ENCODE measurements around the gene LCP2.

LCP2 gene

DNA sequence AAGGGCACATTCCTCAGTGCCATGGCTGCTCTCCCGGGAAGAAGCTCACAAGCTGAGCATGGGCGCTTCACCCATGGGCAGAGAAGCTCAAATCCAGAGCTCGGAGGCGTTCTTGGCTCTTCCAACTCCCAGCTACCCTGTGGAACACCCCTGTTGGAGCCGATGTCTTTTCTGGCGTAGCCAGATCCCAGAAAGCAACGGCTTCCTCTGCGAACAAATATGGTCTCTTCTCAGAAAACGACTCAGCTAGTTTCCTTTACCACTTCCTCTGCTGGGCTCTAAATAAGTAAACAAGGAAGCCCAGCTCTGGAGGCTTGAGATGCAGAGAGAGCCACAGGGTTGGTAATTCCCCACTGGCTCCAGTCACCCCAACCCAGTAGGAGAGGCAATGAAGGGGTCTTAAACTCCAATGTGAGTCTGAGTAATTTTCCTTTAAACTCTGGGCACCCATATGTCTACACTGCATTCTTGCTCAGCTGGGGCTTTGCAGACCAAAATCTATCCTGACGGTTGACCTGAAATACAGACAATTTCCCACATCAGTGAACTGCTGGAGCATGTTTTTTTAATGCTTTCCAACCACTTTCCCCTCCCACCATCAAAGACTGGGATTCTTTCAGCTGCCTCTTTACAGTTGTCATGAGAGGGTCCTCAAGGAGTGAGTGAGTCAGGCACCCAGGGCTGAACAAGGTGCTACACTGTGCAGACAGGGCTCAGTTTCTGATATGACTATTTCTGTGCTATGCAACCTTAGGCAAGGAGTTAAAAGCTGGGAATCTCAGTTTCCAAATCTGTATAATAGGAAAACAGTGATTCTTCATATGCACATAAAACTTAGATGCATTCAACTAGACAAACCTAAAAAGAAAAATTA, at the start of gene LCP2:
LCP2 (minus strand) TSS at position 189 of the 874 bp plus-strand sequence; CDS start at position 23, 166 bp downstream.
- no peak within 1 kb of the TSS for H2AFZ ChIP-seq (ENCODE audit: low read length, unreplicated experiment)
- no peaks in the 10 kb centered on the region for H3K36me3 ChIP-seq (ENCODE audit: insufficient read depth, low read length)
- H3K79me2 ChIP-seq (ENCODE audit: control insufficient read depth, insufficient read depth, low read length, unreplicated experiment), result no peaks in the 10 kb centered on the region
- no peaks in the 10 kb centered on the region for H3K4me1 ChIP-seq (ENCODE audit: control insufficient read depth, insufficient read depth, low read length, unreplicated experiment)
- no peak within 1 kb of the TSS for H3K27ac ChIP-seq (ENCODE audit: low read depth, low read length)
- no peak within 1 kb of the TSS for H3K4me3 ChIP-seq (ENCODE audit: low read depth, low read length)
- H3K27me3 ChIP-seq (ENCODE audit: insufficient read depth, low read length), result peaks cover 54% of the 10 kb centered on the region

DNA sequence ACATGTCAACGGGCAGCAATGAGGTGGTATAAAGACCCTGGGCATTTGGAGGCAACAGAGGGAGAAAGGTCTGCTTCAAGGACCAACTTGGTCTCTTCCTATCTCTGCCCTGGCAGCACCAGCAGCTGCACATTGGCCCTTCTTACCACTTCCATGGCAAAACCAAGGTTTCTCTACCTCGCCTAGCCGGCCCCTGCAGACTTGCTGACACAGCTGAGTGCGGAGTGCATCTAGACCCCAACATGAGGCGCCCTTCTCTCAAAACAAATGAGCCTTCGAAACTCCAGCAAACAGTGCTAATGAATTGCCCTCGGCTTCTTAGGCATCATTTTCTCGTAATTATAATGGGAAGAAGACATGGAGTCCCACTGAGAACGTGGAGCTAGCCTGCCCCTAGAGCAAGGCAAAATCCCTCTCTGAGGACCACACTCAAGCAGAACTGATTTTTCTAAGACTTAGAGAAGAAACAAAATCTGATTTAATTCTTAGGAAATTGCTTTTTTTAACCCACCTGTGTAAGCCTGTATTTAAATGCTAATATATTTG, 49.5 kb upstream of the LCP2 start:
- Histone ChIP-seq H3K27ac (ENCODE audit: low read depth, low read length) (no peak overlapping the region), H3K79me2 (ENCODE audit: control insufficient read depth, insufficient read depth, low read length, unreplicated experiment) (no peaks in the 10 kb centered on the region), H3K4me3 (ENCODE audit: low read depth, low read length) (no peak overlapping the region), H2AFZ (ENCODE audit: low read length, unreplicated experiment) (no peak overlapping the region), H3K4me1 (ENCODE audit: control insufficient read depth, insufficient read depth, low read length, unreplicated experiment) (no peaks in the 10 kb centered on the region), H3K36me3 (ENCODE audit: insufficient read depth, low read length) (no peaks in the 10 kb centered on the region), H3K27me3 (ENCODE audit: insufficient read depth, low read length) (peaks cover 84% of the 10 kb centered on the region)

DNA sequence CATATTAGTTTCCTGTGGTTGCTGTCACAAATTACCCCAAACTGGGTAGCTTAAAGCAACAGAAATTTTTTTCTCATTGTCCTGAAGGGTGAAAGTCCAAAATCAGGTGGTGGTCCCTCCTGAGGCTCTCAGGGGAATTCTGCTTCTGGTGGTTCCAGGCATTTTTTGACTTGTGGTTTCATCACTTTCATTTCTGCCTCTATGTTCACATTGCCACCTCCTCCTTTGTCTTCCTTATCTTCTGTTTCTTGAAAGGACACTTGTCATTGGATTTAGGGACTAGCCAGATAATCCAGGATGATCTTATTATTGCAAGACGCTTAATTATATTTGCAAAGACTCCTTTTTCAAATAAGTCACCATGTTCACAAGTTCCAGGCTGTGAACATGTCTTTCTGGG, 48.4 kb upstream of the LCP2 start:
- H3K4me3 ChIP-seq (ENCODE audit: low read depth, low read length), result no peak overlapping the region
- H3K27me3 ChIP-seq (ENCODE audit: insufficient read depth, low read length), result peaks cover 76% of the 10 kb centered on the region
- no peak overlapping the region for H3K27ac ChIP-seq (ENCODE audit: low read depth, low read length)
- H3K36me3 ChIP-seq (ENCODE audit: insufficient read depth, low read length), result no peaks in the 10 kb centered on the region
- no peak overlapping the region for H2AFZ ChIP-seq (ENCODE audit: low read length, unreplicated experiment)
- no peaks in the 10 kb centered on the region for H3K79me2 ChIP-seq (ENCODE audit: control insufficient read depth, insufficient read depth, low read length, unreplicated experiment)
- H3K4me1 ChIP-seq (ENCODE audit: control insufficient read depth, insufficient read depth, low read length, unreplicated experiment), result no peaks in the 10 kb centered on the region

DNA sequence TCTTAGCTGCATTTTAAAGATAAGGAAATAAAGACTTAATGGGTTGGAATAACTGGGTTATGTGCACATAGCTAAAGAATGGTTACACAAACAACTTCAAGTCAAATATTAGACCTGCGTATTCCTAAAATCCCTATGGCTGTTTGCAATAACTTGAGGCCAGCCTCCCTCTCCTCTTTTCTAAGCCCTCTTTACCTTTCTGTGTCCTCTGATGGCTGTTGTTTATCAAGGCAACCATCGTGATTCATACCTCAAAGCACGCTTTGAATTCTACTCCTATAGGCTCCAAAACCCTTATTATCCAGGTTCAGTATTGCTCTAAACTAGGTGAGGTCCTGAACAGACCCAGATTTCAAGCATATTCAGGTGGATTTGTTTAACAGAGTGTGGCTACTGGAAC, 45.6 kb upstream of the LCP2 start:
- Histone ChIP-seq H2AFZ (ENCODE audit: low read length, unreplicated experiment) (no peak overlapping the region), H3K27me3 (ENCODE audit: insufficient read depth, low read length) (peaks cover 49% of the 10 kb centered on the region), H3K4me3 (ENCODE audit: low read depth, low read length) (no peak overlapping the region), H3K4me1 (ENCODE audit: control insufficient read depth, insufficient read depth, low read length, unreplicated experiment) (no peaks in the 10 kb centered on the region), H3K79me2 (ENCODE audit: control insufficient read depth, insufficient read depth, low read length, unreplicated experiment) (no peaks in the 10 kb centered on the region), H3K27ac (ENCODE audit: low read depth, low read length) (no peak overlapping the region), H3K36me3 (ENCODE audit: insufficient read depth, low read length) (no peaks in the 10 kb centered on the region)

DNA sequence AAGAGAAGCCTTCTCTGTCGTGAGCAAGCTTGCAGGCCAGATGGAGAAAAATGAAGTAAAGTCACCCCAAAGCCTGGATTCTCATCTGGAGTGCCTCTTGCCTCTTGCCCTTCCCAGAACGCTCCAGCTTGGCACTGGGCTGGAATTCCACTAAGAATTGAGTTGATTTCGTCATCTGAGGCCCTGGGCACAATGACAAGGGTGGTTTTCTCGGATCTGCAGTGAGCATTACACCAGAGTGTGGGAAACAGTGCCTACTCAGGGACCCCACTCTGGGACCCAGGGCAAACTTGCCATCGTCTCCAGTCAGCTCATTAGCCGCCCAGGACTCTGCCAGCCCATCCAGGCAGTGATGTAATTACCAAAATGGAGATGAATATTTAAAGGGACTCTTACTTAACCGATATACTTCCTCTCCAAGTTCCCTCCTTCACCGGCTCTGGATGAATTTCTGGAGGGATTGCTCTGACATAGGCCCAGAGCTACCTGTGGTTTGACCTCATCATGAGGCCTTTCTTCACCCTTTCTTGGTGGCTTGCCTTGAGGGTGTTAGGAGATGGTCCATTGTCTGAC, 44.7 kb upstream of the LCP2 start:
- H3K4me1 ChIP-seq (ENCODE audit: control insufficient read depth, insufficient read depth, low read length, unreplicated experiment), result no peaks in the 10 kb centered on the region
- no peaks in the 10 kb centered on the region for H3K79me2 ChIP-seq (ENCODE audit: control insufficient read depth, insufficient read depth, low read length, unreplicated experiment)
- H3K27me3 ChIP-seq (ENCODE audit: insufficient read depth, low read length), result peaks cover 49% of the 10 kb centered on the region
- no peak overlapping the region for H3K27ac ChIP-seq (ENCODE audit: low read depth, low read length)
- H2AFZ ChIP-seq (ENCODE audit: low read length, unreplicated experiment), result no peak overlapping the region
- H3K36me3 ChIP-seq (ENCODE audit: insufficient read depth, low read length), result no peaks in the 10 kb centered on the region
- H3K4me3 ChIP-seq (ENCODE audit: low read depth, low read length), result no peak overlapping the region

DNA sequence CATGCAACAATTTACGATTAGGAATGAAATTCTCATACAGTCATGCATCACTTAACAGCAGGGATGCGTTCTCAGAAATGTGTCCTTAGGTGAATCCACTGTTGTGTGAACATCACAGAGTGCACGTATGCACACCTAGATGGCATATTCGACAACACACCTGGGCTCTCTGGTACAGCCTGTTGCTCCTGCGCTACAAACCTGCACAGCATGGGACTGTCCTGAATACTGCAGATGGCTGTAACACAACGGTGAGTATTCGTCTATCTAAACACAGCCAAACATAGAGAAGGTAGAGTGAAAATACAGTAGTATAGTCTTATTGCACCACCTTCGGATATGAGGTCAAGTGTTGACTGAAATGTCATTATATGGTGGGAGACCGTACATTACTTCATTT, 44.0 kb upstream of the LCP2 start:
- H3K27ac ChIP-seq (ENCODE audit: low read depth, low read length), result no peak overlapping the region
- H3K36me3 ChIP-seq (ENCODE audit: insufficient read depth, low read length), result no peaks in the 10 kb centered on the region
- H3K27me3 ChIP-seq (ENCODE audit: insufficient read depth, low read length), result peaks cover 46% of the 10 kb centered on the region
- H3K79me2 ChIP-seq (ENCODE audit: control insufficient read depth, insufficient read depth, low read length, unreplicated experiment), result no peaks in the 10 kb centered on the region
- H2AFZ ChIP-seq (ENCODE audit: low read length, unreplicated experiment), result no peak overlapping the region
- H3K4me3 ChIP-seq (ENCODE audit: low read depth, low read length), result no peak overlapping the region
- no peaks in the 10 kb centered on the region for H3K4me1 ChIP-seq (ENCODE audit: control insufficient read depth, insufficient read depth, low read length, unreplicated experiment)

DNA sequence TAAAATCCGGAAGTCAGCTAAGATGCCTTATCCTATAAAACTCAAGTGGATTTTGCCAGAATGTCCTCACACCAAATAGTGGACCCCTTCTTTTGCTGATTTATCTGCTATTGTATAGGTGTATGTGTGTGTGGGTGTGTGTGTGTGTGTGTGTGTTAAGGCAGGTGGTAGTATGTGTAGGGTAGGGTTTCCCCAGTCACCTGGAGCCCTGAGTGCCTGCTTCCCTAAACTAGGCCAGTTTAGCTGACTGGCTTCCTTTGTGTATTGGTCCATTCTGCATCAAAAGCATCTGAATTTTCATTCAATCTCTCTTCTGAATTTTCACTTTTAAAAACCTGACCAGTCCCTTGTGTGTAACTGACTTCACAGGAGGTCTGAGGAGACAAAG, 42.2 kb upstream of the LCP2 start:
- H3K27ac ChIP-seq (ENCODE audit: low read depth, low read length), result no peak overlapping the region
- no peak overlapping the region for H2AFZ ChIP-seq (ENCODE audit: low read length, unreplicated experiment)
- no peaks in the 10 kb centered on the region for H3K36me3 ChIP-seq (ENCODE audit: insufficient read depth, low read length)
- peaks cover 29% of the 10 kb centered on the region for H3K27me3 ChIP-seq (ENCODE audit: insufficient read depth, low read length)
- H3K4me3 ChIP-seq (ENCODE audit: low read depth, low read length), result no peak overlapping the region
- H3K4me1 ChIP-seq (ENCODE audit: control insufficient read depth, insufficient read depth, low read length, unreplicated experiment), result no peaks in the 10 kb centered on the region
- no peaks in the 10 kb centered on the region for H3K79me2 ChIP-seq (ENCODE audit: control insufficient read depth, insufficient read depth, low read length, unreplicated experiment)

DNA sequence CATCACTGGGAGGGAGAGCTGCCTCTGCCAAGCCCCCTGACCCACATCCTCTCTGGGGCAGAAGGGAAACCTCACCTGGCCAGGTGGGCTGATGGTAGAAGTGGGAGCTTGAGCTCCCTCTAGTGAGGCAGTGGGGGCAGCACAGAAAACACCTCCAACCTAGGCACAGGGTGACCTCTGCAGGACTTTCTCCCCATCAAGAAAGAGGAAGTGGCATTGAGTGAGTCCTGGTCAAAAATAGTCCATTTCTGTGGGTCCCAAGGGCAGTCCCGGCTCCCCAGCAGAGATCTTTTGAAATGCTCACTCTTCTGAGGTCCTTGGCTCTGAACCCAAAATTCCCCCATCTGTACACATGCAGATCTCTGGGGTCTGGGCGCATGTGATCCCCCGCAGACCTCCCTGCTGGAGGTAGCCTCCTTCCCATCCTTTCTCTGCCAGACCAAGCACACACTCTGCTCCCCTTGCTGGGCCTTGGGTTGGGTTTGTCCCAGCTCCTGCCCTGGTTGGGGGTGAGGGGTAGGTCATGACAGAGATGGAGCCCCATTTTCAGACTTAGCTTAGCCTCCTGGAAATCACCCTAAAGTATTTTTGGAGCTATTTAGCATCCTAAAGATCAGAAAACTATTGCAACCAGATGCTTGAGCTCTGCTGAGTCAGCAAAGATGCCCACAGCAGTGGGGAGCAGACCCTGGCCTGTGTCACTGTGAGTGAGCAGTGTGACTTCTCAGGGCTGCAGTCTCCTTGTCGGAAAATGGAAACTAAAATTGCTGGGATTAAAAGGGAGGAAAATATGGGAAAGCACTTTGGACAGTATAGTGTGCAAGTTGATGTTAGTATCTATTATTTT, 41.6 kb upstream of the LCP2 start:
- H3K36me3 ChIP-seq (ENCODE audit: insufficient read depth, low read length), result no peaks in the 10 kb centered on the region
- H3K27me3 ChIP-seq (ENCODE audit: insufficient read depth, low read length), result peaks cover 24% of the 10 kb centered on the region
- no peaks in the 10 kb centered on the region for H3K4me1 ChIP-seq (ENCODE audit: control insufficient read depth, insufficient read depth, low read length, unreplicated experiment)

DNA sequence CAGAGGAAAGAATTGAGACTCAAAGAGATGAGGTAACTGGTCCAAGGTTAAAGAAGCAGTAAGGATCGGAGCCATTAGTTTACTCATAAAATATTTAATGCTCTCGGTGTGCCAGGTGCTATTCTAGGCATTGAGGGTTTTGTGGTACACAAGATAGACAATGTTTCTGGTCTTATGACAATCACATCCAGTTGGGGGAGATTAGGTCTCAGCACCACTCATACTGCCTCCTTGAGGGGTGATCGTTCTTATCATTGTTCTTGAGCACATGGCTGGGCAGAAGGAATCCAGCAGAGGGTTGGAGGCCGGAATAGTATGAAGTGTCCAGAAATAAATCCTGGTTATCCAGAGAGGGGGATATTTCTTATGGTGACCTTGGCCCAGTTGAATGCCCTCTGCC, 40.7 kb upstream of the LCP2 start:
- Histone ChIP-seq H3K27ac (ENCODE audit: low read depth, low read length) (no peak overlapping the region), H2AFZ (ENCODE audit: low read length, unreplicated experiment) (no peak overlapping the region), H3K4me1 (ENCODE audit: control insufficient read depth, insufficient read depth, low read length, unreplicated experiment) (no peaks in the 10 kb centered on the region), H3K27me3 (ENCODE audit: insufficient read depth, low read length) (peaks cover 19% of the 10 kb centered on the region), H3K4me3 (ENCODE audit: low read depth, low read length) (no peak overlapping the region), H3K79me2 (ENCODE audit: control insufficient read depth, insufficient read depth, low read length, unreplicated experiment) (no peaks in the 10 kb centered on the region), H3K36me3 (ENCODE audit: insufficient read depth, low read length) (no peaks in the 10 kb centered on the region)

More for the DNA sequence above, 41.6 kb upstream of the LCP2 start:
- H3K79me2 ChIP-seq (ENCODE audit: control insufficient read depth, insufficient read depth, low read length, unreplicated experiment), result no peaks in the 10 kb centered on the region
- H3K4me3 ChIP-seq (ENCODE audit: low read depth, low read length), result no peak overlapping the region
- H3K27ac ChIP-seq (ENCODE audit: low read depth, low read length), result no peak overlapping the region
- H2AFZ ChIP-seq (ENCODE audit: low read length, unreplicated experiment), result no peak overlapping the region

DNA sequence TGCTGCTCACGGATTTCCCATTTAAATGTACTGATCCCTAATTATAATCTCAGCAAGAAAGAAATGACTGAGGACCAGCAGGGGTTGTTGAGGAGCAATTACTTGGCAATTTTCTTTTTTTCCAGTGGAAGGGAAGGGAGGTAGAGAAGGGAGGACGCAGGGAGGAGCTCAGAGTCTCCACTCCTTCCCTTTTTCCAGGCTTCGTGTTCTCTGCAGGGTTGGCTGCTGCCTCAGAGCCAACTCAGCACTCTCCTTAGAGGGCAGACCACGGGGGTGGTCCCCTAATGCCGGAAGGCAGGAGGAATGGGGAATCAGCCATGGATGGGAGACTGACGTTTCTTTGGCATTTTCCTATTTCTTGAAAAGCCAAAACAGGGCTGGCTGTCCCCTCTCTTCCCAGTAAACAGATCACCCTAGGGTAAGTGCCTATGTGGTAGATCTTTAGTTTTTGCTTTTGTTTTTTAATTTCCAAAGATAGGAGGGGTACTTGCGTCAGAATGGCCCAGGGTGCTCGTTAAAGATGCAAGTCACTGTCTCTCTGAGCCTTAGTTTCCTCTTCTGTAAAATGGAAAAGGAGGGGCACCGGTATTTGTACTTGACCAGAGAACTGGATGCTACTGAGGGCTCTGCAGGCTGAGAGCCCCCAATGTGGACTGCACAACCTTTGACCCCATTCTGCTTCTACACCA, 39.6 kb upstream of the LCP2 start:
- Histone ChIP-seq H3K4me3 (ENCODE audit: low read depth, low read length) (no peak overlapping the region), H3K36me3 (ENCODE audit: insufficient read depth, low read length) (no peaks in the 10 kb centered on the region), H3K27me3 (ENCODE audit: insufficient read depth, low read length) (peaks cover 13% of the 10 kb centered on the region; the same call in 1 of the 2 replicates), H3K27ac (ENCODE audit: low read depth, low read length) (no peak overlapping the region), H3K4me1 (ENCODE audit: control insufficient read depth, insufficient read depth, low read length, unreplicated experiment) (no peaks in the 10 kb centered on the region), H3K79me2 (ENCODE audit: control insufficient read depth, insufficient read depth, low read length, unreplicated experiment) (no peaks in the 10 kb centered on the region), H2AFZ (ENCODE audit: low read length, unreplicated experiment) (no peak overlapping the region)

Data from ACC112 (cell line).